Thyroid gland (tissue), 4 donors: Measurements from ENCODE around the gene SMARCB1. TPM values are rescaled to one million over a fixed set of nuclear protein-coding genes. Genes with fewer than 3 reads are reported as not detected.

Experiments used
- DNase-seq, 2 donors: peaks; one replicate each; pipeline ENCODE4 v3.0.0-alpha.2; 2019
- H3K27ac ChIP-seq, 3 donors: fragments of 200-600 bp; sonication (generic); 1 replicate in 2 of 3; 2 replicates in 1 of 3; pipeline ENCODE4 v1.5.1; 2016 to 2019; ENCODE audit warnings: mild to moderate bottlenecking in 1 of 3, moderate library complexity in 1 of 3
- H3K27me3 ChIP-seq: fragments of 200-600 bp; sonication (generic); one replicate; pipeline ENCODE4 v1.5.1; 2019
- H3K36me3 ChIP-seq, 2 donors: fragments of 200-600 bp; sonication (generic); one replicate each; pipeline ENCODE4 v1.5.1; 2016 to 2019
- H3K4me1 ChIP-seq, 2 donors: fragments of 200-600 bp; sonication (generic); one replicate each; pipeline ENCODE4 v1.5.1; 2017 to 2019
- H3K4me3 ChIP-seq, 3 donors: fragments of 200-600 bp; sonication (generic); replicated peaks in 1 of 3; 1 replicate in 2 of 3; 2 replicates in 1 of 3; pipeline ENCODE4 v1.5.1; 2016; ENCODE audit warnings: mild to moderate bottlenecking in 1 of 3
- H3K9me3 ChIP-seq: fragments of 200-600 bp; sonication (generic); one replicate; pipeline ENCODE4 v1.5.1; 2017
- POLR2A ChIP-seq, 2 donors: fragments of 450-650 bp; IDR thresholded peaks; one replicate each; pipeline ENCODE4 v1.6.1; 2017; ENCODE audit warnings: antibody characterized with exemption in 2 of 2, mild to moderate bottlenecking in 2 of 2, moderate library complexity in 1 of 2
- WGBS, 2 donors: methylation state at CpG; one replicate each; pipeline ENCODE4 v1.1.5; 2017; 5-methylcytosine and 5-hydroxymethylcytosine counted together
- intact Hi-C: fragments of 100-400 bp; cut with DNase I; formaldehyde crosslinking; loops from one replicate; pipeline ENCODE4 v1.15.1; 2023
- total RNA-seq, 4 donors: library from RNA; depleted of rRNA; stranded (reverse); fragments of >200 nt; gene quantifications; one replicate each; pipeline ENCODE4 v1.2.3, GENCODE V29; 2016
- TF ChIP-seq, protein P1 (sequence below), 6 experiments: fragments of 200-600 bp in 3 of 6; fragments of 450-650 bp in 3 of 6; sonication (generic) in 3 of 6; IDR thresholded peaks; one replicate each; pipeline ENCODE4 v1.5.1; 2016 to 2019; ENCODE audit warnings: antibody characterized with exemption in 6 of 6, mild to moderate bottlenecking in 2 of 6, inconsistent platforms in 1 of 6, moderate library complexity in 1 of 6

The SMARCB1 gene
- total RNA-seq, 4 donors from 2014 or later, result 59.8 to 107 (median 75.4) TPM

DNA sequence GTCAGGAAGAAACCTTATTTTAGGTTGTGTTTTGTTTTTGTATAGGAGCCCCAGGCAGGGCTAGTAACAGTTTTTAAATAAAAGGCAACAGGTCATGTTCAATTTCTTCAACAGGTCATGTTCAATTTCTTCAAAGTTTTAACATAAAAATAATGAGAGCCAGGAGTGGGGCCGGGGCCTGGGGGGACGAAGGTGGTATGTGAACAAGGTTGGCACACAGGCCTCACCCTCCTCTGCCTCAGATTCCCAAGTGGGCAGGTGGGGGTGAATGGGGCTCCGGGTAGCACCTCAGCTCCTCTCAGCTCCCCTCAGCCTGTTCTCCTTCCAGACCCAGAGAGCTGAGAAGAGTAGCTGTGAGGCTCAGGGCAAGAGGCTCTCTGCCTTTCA, 47.6 kb downstream of the SMARCB1 start:
- intact Hi-C loops, result no loop called here
- WGBS, 2 donors, result 91 to 97% methylated on average over 3 of the region's 3 CpGs
- no peak overlapping the region for H3K4me3 ChIP-seq
- no peaks in the 10 kb centered on the region for H3K27me3 ChIP-seq
- peaks cover 22 to 26% of the 10 kb centered on the region in 2 donors for H3K36me3 ChIP-seq
- DNase-seq, result no peak
- no peaks in the 10 kb centered on the region for H3K9me3 ChIP-seq
- peaks cover 10 to 18% of the 10 kb centered on the region in 2 donors for H3K4me1 ChIP-seq
- no peak overlapping the region for H3K27ac ChIP-seq
- no peak for TF ChIP-seq POLR2A (IDR thresholded peaks at IDR 0.05)
- TF ChIP-seq, protein P1, sequence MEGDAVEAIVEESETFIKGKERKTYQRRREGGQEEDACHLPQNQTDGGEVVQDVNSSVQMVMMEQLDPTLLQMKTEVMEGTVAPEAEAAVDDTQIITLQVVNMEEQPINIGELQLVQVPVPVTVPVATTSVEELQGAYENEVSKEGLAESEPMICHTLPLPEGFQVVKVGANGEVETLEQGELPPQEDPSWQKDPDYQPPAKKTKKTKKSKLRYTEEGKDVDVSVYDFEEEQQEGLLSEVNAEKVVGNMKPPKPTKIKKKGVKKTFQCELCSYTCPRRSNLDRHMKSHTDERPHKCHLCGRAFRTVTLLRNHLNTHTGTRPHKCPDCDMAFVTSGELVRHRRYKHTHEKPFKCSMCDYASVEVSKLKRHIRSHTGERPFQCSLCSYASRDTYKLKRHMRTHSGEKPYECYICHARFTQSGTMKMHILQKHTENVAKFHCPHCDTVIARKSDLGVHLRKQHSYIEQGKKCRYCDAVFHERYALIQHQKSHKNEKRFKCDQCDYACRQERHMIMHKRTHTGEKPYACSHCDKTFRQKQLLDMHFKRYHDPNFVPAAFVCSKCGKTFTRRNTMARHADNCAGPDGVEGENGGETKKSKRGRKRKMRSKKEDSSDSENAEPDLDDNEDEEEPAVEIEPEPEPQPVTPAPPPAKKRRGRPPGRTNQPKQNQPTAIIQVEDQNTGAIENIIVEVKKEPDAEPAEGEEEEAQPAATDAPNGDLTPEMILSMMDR (IDR thresholded peaks at IDR 0.05), result no peak

DNA sequence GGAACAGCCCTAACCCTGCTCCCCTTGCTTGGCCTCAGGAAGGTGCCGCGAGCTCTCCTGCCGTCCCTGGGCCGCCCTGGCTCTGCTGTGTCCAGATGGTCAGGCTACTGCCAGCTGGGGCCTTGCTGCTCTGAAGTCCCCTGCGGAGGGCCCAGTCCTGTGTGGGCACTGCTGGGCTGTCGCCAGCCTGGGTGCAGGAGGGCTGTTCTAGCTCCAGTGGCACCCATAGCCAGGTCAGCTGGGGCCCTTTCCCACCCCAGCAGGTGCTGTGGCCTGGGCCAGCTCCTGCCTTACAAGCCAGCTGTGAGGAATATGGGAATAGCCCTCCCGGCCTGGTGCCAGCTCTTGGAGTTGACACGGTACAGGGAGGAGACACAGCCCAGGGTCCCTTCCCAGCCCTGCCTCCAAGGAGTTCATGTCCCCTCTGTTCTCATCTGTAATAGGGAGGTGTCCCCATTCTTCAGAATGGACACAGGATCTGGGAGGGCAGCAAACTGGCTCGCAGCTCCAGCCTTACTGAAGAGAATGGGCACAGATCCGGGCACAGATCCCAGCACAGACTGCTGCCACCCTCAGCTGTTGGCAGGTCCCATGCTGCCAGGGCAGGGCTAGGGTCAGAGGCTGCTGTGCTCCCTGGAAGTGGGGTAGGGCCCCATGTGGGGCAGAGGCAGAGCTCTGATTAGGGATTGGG, 48.2 kb downstream of the SMARCB1 start:
- intact Hi-C loops, result no loop called here
- peaks cover 19 to 26% of the 10 kb centered on the region in 2 donors for H3K36me3 ChIP-seq
- H3K27me3 ChIP-seq, result no peaks in the 10 kb centered on the region
- no peak overlapping the region for H3K27ac ChIP-seq
- H3K9me3 ChIP-seq, result no peaks in the 10 kb centered on the region
- peaks cover 10 to 22% of the 10 kb centered on the region in 2 donors for H3K4me1 ChIP-seq
- TF ChIP-seq, protein P1 (IDR thresholded peaks at IDR 0.05), result no peak
- no peak for TF ChIP-seq POLR2A (IDR thresholded peaks at IDR 0.05)
- H3K4me3 ChIP-seq, result no peak overlapping the region
- WGBS, 2 donors, result 85 to 91% methylated on average over 4 to 9 of the region's 10 CpGs
- DNase-seq, result no peak

DNA sequence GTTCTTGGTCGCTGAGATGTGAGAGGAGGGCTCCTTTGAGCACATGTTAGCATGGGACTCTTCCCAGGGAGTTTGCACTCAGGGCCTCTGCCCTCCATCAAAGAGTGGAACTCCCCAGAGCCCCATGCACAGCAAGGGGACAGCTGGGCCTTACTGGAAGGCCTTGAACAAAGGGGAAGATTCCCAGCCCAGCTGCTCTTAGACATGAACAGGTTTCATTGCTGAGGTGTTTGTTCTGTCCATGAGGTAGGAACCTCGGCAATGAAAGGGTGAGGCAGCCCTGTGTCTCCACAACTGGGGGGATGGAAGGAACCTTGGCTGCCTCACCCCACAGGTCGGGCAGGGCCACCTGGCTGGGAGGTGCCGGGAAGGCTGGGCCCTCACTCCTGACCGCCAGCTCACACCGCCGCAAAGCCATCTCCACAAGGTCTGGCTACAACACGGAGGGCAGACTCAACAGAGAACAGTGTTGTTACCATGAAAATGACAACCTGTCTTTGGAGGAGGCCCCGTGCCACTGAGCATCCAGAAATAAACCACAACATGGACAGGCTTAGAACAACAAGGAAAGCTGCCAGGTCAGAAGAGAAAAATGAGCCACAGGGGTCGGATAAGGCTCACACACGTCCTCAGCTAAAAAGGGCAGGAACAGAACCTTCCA, 48.8 kb downstream of the SMARCB1 start:
- no peak for DNase-seq
- Histone ChIP-seq H3K36me3 (peaks cover 19 to 26% of the 10 kb centered on the region in 2 donors), H3K4me1 (peaks cover 10 to 22% of the 10 kb centered on the region in 2 donors), H3K27me3 (no peaks in the 10 kb centered on the region), H3K27ac (no peak overlapping the region), H3K9me3 (no peaks in the 10 kb centered on the region), H3K4me3 (no peak overlapping the region)
- TF ChIP-seq, protein P1 (IDR thresholded peaks at IDR 0.05), result no peak
- TF ChIP-seq POLR2A (IDR thresholded peaks at IDR 0.05), result no peak
- intact Hi-C loops, result no loop called here
- 70 to 84% methylated on average over 9 to 10 of the region's 11 CpGs for WGBS, 2 donors

DNA sequence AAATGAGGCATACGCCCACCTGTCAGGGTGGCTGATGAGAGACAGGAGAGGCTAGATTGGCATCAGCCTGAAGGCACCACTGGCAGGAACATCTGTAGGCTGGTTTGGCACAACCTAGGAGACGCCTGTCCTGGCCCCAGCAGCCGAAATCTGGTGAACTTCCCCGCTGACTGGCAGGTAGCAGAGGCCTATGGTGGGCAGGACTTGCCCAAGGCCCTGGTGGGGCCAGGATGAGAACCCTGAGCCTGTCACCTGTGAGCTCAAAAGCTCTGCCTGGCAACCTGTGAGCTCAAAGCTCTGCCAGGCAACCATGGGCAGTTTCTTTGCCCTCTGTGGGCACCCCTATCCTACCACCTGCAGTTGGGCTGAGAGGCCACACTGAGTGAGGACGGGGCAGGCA, 49.5 kb downstream of the SMARCB1 start:
- Histone ChIP-seq H3K4me3 (no peak overlapping the region), H3K36me3 (peaks cover 19 to 26% of the 10 kb centered on the region in 2 donors), H3K4me1 (peaks cover 10 to 22% of the 10 kb centered on the region in 2 donors), H3K9me3 (no peaks in the 10 kb centered on the region), H3K27ac (no peak overlapping the region), H3K27me3 (no peaks in the 10 kb centered on the region)
- intact Hi-C loops, result no loop called here
- no peak for DNase-seq
- TF ChIP-seq, protein P1 (IDR thresholded peaks at IDR 0.05), result no peak
- TF ChIP-seq POLR2A (IDR thresholded peaks at IDR 0.05), result no peak
- WGBS, 2 donors, result 92 to 100% methylated on average over 2 to 3 of the region's 5 CpGs
